Measurements from ENCODE around the gene SEM1.

- no peak for TF ChIP-seq CTCF (conservative IDR thresholded peaks at IDR 0.05)
- TF ChIP-seq ZFX (IDR thresholded peaks at IDR 0.05) = no peak
Observed at GRCh38 chr7:96718107-96719003, 8.7 kb upstream of the SEM1 start.

Data from C4-2B (cell line).